ENCODE results near the gene CDC37. TPM values are rescaled to one million over a fixed set of nuclear protein-coding genes. Genes with fewer than 3 reads are reported as not detected.
"Not testable (repeated sequence)": the region's sequence is repeated elsewhere in the genome, so short reads cannot be mapped to it uniquely, and the experiment has no call there.

CDC37 gene
- total RNA-seq, 1 experiment from 2014 or later = 89.3 TPM

DNA sequence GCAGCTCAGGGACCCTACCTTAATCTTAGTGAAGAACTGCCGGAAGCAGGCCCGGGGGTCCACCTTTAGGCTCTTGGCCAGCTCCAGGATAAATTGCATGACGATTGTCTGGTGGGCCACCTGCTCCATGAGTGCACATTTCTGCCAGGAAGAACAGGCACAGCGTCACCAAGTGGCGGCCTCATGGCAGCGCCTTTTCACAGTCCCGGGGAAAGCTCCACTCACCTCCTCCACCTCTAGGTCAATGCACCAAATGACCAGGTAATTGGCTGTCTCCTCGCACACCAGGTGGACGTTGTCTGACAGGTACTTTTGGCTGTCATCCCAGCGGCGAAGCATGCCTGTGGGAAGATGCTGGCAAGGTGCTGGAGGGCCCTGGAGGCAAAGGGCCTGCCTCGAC lies 8.3 kb downstream of the CDC37 start:
- no peak for DNase-seq (ENCODE audit: low read depth)

- DNase-seq (ENCODE audit: low read depth) = no peak
Observed at GRCh38 chr19:10393137-10393536, 10.2 kb downstream of the CDC37 start.

- no peak for DNase-seq (ENCODE audit: low read depth)
Observed at GRCh38 chr19:10392120-10392519, 11.2 kb downstream of the CDC37 start.

DNA sequence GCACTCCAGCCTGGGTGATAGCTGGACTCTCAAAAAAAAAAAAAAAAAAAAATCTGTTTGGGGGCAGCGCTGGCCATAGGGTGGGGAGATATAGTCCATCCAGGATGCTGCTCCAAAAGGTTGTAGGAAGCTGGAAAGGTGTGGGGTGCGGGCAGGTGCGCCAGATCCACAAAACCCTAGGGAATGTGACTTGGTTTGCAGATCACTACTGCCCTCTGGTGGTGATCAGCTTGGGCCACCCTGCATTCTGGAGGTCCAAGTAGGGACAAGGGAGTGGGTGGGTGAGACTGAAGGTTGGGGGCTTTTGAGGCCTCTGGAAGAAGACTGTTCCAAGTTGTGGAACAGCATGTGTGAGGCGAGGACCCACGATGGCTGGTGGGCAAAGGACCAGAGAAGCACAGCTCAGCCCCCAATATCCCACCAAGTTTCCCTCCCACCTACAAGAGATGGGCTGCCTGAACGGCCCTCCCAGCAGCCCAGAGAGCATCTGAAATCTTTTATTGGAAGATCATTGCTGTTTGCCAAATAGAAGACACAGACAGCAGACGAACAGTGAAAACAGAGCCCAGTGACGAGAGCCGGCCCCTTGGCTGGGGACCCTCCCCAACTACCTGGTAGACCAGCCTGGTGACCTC lies 12.6 kb downstream of the CDC37 start:
- DNase-seq (ENCODE audit: low read depth) = peak; percentile 56

DNA sequence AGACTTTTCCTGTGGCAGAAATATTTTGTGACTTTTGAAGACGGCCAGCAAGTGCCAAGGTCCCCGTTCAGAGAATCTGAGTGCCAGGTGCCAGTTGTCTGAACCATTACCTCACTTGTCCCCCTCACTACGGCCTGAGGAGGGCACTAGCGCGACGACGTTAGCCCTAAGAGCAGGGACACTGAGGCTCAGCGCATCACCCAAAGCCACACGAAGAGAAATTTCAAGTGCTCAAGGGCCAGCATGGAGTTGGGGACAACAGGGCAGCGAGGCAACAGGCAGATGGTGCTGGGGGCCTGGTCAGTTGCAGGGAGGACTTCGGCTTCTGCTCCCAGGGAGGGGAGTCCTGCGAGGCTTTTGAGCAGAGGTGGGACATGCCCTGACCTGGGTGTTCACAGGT lies 13.5 kb downstream of the CDC37 start:
- no peak for DNase-seq (ENCODE audit: low read depth)

DNA sequence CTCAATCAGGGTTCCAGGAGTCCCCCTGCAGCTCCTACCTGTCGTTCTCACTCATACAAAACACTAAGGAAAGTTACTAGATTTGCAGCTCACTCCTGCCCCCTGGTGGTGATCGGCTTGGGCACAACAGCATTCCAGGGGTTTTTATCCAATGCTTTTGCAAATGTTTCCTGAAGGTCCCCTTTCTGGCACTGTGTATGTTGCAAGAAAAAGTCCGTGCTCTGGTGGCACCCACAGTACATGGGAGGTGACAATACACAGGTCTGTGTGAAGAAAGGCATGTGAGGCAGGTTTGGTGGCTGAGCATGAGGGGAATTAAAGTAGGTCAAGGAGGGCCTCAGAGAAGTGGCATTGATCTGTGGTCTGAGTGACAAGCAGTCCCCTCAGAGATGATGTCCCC lies 14.4 kb downstream of the CDC37 start:
- peak; percentile 72 for DNase-seq (ENCODE audit: low read depth)

GRCh38 chr19:10384580-10384979 lies 18.8 kb downstream of the CDC37 start:
- no peak for DNase-seq (ENCODE audit: low read depth)

DNA sequence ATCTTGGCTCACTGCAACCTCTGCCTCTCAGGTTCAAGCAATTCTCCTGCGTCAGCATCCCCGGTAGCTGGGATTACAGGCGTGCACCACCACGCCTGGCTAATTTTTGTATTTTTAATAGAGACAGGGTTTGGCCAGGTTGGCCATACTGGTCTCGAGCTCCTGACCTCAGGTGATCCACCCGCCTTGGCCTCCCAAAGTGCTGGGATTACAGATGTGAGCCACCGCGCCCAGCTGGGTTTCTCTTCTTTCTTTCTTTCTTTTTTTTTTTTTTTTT lies 20.2 kb downstream of the CDC37 start:
- DNase-seq (ENCODE audit: low read depth) = not testable (repeated sequence)

DNA sequence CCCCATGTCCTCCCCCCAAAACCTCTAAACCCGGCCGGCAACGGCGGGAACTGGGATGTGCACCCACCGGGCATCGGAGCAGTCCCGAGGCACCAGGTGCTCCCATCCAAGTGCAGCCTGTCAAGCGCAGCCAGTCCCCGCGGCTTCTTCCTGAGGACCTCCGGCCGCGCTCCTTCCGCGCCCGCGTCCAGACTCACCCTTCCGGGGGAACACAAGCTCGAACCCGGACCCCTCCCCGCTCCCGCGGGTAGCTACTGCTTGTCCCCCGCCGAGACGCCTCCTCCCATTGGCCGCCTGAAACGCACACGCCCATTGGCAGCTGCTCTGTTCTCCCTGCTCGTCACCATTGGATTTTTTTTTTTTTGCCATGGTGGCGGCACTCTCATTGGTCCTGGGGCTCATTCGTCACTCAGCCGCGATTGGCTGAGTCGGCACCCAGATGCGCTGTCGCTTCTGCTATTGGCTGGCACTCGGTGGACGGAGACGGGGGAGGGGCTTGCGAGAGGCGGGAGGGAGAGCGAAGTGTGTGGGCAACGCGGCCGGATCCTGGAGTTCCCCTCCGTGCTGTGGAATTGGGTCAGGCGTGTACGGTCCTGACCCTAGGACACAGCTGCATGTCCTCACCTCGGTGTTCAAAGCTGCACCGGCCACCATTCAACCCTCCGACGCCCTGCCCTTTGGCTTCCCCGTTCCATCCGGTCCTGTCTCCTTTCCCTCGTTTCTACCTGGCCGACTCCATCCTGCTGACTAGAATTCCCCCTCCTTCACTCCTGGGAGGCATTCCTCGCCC lies 22.8 kb downstream of the CDC37 start, which contains the start of gene TYK2:
Gene TYK2 (minus strand): TSS at position 260 of the 790 bp plus-strand sequence. CDS start 2,166 bp downstream, outside the sequence.
- peak; percentile 98 for DNase-seq (ENCODE audit: low read depth)

DNA sequence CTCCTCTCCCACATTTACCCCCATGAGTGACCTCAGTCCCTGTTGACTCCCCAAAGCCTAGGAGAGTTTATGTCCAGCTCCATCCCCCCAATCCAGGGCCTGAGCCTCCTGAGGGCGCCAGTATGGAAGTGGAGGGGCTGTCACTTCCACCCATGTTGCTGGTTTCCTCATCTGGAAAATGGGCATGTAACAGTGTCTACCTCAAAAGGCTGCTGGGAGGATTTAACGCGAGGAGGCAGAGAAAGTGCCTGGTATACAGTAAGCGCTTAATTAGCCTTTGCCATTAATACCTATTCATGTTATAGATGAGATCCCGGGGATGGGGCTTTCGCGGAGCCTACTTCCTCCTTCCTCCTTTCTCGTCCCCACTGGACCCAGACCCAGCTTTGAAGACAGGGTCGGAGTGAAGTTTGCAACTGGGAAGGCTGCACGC lies 23.4 kb downstream of the CDC37 start:
- no peak for DNase-seq (ENCODE audit: low read depth)

DNA sequence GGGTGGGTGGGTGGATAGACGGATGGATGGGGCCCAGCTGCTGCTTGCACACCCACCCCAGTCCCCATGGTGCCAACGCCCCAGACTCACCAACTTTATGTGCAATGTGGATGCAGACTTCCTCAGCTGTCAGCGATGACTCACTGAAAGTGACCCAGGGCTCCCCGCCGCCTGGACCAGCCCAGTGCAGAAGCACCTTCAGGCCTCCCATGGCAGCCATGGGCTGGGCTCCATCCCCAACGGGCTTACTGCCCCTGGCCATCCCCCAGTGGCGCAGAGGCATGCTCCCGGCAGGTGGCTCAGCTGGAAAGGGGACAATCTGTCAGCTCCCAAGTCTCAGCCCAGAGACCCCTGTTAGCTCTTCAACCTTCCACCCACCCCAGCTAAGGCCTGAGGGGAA lies 25.2 kb downstream of the CDC37 start:
- no peak for DNase-seq (ENCODE audit: low read depth)

- not testable (repeated sequence) for DNase-seq (ENCODE audit: low read depth)
Observed at GRCh38 chr19:10377140-10377640, 26.2 kb downstream of the CDC37 start.

- DNase-seq (ENCODE audit: low read depth) = no peak
Observed at GRCh38 chr19:10374931-10375330, 28.4 kb downstream of the CDC37 start.

GRCh38 chr19:10372690-10373089 lies 30.7 kb downstream of the CDC37 start:
- DNase-seq (ENCODE audit: low read depth) = no peak

DNA sequence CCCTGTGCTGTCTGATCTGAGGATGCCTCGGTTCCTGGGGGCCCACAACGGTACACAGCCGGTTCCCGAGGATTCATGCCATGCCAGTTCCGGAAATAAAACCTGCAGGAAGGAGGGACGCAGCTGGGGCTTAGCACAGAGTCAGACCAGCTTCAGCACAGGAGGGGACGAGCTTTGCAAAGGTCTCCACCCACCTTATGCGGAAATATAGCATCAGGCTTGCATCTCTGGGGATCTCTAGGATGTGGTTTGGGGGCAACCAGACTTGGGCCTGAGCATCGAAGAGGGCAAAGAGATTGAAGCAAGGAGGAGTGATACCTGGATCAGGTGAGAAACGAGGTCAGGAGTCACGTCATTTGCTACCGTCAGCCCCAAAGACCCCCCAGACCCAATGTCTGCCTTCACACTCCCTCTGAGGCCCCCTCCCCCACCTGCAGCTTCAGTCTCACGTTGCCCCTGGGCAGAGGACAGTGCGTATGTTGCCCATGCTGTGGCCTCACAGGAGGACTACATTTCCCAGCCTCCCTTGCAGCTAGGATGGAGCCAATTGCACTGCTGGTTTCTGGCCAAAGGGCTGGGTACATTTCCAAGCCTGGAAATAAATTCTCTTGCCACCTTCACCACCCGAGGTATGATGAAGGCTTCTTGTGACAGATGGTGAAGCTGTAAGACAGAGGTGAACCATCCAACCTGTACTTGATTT lies 35.1 kb downstream of the CDC37 start:
- no peak for DNase-seq (ENCODE audit: low read depth)

- DNase-seq (ENCODE audit: low read depth) = not testable (repeated sequence)
Observed at GRCh38 chr19:10366950-10367512, 36.3 kb downstream of the CDC37 start.

DNA sequence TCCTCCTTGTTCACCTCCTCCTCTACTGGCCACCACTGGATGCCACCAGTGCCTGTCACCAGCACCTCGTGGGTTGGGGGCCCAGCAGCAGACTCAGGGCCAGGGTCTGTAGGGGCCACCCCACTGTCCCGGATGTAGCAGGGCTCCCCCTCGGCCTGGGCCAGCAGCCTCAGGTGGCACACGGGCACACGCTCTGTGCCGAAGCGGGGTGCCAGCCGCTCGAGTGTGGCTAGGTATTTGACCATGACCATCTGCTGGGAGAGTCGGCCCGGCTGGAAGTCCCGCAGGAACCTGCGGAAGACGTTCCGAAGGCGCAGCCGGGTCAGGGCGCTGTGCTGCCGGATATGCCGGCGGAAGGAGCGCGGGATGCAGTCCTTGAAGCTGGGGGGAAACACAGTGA lies 37.8 kb downstream of the CDC37 start:
- DNase-seq (ENCODE audit: low read depth) = no peak

GRCh38 chr19:10364644-10365043 lies 38.7 kb downstream of the CDC37 start:
- no peak for DNase-seq (ENCODE audit: low read depth)

DNA sequence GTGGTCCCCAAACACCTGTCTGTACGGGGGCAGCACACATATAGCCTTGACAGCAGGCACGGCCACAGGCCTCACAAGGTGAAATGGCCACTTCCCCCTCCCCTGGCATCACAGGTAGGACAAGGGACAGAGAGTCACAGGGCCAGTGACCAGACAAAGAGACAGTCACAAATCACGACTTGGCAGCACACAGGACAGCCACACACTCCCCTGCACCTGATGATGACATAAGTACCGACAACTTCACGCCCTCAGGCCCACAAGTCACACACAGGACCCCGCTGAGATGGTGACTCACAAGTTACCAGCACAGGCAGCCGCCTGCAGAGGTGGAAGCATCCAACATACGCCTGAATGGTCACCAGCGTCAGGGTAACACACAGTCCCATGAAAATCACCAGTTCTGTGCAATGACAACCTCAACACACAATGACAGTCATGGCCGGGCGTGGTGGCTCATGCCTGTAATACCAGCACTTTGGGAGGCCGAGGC lies 39.5 kb downstream of the CDC37 start:
- peak; percentile 60 for DNase-seq (ENCODE audit: low read depth)

DNA sequence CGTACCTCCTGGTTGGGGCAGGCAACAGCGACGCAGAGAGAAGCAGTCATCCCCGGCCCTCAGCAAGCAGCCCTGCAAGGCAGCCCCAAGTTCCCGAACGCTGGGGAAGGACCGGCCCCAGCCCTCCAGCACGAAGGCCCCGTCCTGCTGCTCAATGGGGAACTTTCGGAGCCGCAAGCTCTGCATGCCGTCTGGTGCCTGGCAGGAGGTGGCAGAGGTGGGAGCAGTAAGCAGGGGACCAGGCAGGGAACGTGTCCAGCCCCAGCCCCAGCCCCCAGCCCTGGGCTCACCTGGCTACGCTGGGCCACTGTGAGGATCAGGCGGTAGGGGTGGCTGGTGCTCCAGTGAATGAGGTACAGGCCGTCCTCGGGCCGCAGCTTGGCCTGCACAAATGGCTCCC lies 41.1 kb downstream of the CDC37 start:
- no peak for DNase-seq (ENCODE audit: low read depth)

- DNase-seq (ENCODE audit: low read depth) = no peak
Observed at GRCh38 chr19:10361569-10362011, 41.8 kb downstream of the CDC37 start.

GRCh38 chr19:10356431-10356830 lies 46.9 kb downstream of the CDC37 start:
- DNase-seq (ENCODE audit: low read depth) = no peak

Measured in RPMI7951 (cell line).